MM.1S (cell line): Measurements from ENCODE around the gene EN2.

ENCODE experiments used
- DNase-seq: peaks from one replicate; pipeline ENCODE4 v3.0.0-alpha.2; 2015
- H2AFZ ChIP-seq: fragments of 300-600 bp; sonication (generic); 2 replicates; pipeline ENCODE4 v1.6.0; 2016; ENCODE audit warnings: antibody characterized with exemption, low read length
- H3F3A ChIP-seq: fragments of 300-600 bp; sonication (generic); 2 replicates; pipeline ENCODE4 v1.6.1; 2016; ENCODE audit warnings: mild to moderate bottlenecking, antibody characterized with exemption, low read length, moderate library complexity, mixed read lengths; ENCODE audit not compliant: insufficient read depth
- H3K27ac ChIP-seq: fragments of 300-600 bp; sonication (generic); 2 replicates; pipeline ENCODE4 v1.5.1; 2016; ENCODE audit warnings: mild to moderate bottlenecking, low read length
- H3K27me3 ChIP-seq: fragments of 300-600 bp; sonication (generic); replicated peaks from 2 replicates; pipeline ENCODE4 v1.6.0; 2016; ENCODE audit warnings: low read length; ENCODE audit not compliant: insufficient read depth
- H3K36me3 ChIP-seq: fragments of 300-600 bp; sonication (generic); replicated peaks from 2 replicates; pipeline ENCODE4 v1.6.1; 2016; ENCODE audit warnings: mild to moderate bottlenecking, low read length, mixed read lengths; ENCODE audit not compliant: insufficient read depth
- H3K4me1 ChIP-seq: fragments of 300-600 bp; sonication (generic); 2 replicates; pipeline ENCODE4 v1.6.1; 2016; ENCODE audit warnings: low read length, mixed read lengths
- H3K4me2 ChIP-seq: fragments of 300-600 bp; sonication (generic); 2 replicates; pipeline ENCODE4 v1.6.0; 2016; ENCODE audit warnings: low read depth, low read length
- H3K4me3 ChIP-seq: fragments of 300-600 bp; sonication (generic); 2 replicates; pipeline ENCODE4 v1.5.1; 2016; ENCODE audit warnings: low read length, mixed read lengths
- H3K79me2 ChIP-seq: fragments of 300-600 bp; sonication (generic); 2 replicates; pipeline ENCODE4 v1.6.1; 2016; ENCODE audit warnings: mixed run types, low read length, mixed read lengths
- H3K9ac ChIP-seq: fragments of 300-600 bp; sonication (generic); 2 replicates; pipeline ENCODE4 v1.6.1; 2016; ENCODE audit warnings: low read length, mixed read lengths
- H3K9me2 ChIP-seq: fragments of 300-600 bp; sonication (generic); replicated peaks from 2 replicates; pipeline ENCODE4 v1.6.1; 2016; ENCODE audit warnings: mild to moderate bottlenecking, low read length, mixed read lengths; ENCODE audit not compliant: insufficient read depth
- H3K9me3 ChIP-seq: fragments of 300-600 bp; sonication (generic); replicated peaks from 2 replicates; pipeline ENCODE4 v1.6.1; 2016; ENCODE audit warnings: mild to moderate bottlenecking, low read length, mixed read lengths; ENCODE audit not compliant: insufficient read depth
- H4K20me1 ChIP-seq: fragments of 300-600 bp; sonication (generic); 2 replicates; pipeline ENCODE4 v1.6.1; 2016; ENCODE audit warnings: mild to moderate bottlenecking, low read length, moderate library complexity, mixed read lengths; ENCODE audit not compliant: insufficient read depth
- EZH2 ChIP-seq: fragments of 300-600 bp; sonication (generic); optimal IDR thresholded peaks from 2 replicates; pipeline ENCODE3; 2017; ENCODE audit warnings: low read depth, mild to moderate bottlenecking, antibody characterized with exemption, low read length, mixed read lengths
- EZH2phosphoT487 ChIP-seq: fragments of 300-600 bp; sonication (generic); IDR thresholded peaks from 2 replicates; pipeline ENCODE4 v1.6.1; 2018; ENCODE audit warnings: antibody characterized with exemption, low read length
- TF ChIP-seq, protein P1 (sequence below): fragments of 300-600 bp; sonication (generic); IDR thresholded peaks from 2 replicates; pipeline ENCODE4 v1.5.1; 2016; ENCODE audit warnings: antibody characterized with exemption, low read length, mixed read lengths

The EN2 gene

DNA sequence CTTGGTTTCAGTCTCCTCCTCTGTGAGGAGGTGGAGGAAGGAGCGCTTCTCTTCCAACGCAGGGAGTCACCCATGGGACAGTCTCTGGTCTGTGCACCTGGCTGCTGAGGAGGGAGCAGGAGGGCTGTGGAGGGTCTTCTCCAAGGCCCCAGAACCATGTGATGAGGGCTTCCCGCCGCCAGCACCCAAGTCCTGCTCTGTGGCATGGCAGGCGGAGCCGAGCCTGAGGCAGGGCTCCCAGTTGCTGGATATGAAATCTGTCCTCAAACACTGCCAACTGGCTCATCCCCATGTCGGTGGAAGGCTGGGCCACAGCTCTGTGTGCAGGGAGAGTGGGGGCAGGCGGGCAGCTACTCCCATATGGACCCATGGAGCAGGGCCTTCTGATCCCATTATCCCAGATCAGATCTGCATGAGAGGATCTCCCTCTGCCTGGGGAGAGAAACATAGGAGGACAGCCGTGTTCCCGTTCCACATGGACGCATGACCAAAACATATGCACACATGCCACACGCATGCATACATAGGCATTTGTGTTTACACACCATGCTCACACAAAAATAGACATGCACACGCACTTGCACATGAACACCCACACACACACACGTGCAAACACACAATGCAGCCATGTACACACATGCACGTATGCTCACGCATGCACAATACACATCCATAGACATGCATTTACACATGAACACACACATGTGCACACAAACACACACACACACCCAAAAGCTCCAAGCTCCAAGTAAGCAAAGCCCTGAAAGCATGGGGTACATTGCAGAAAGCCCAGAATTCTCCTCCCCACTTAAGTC lies 38.8 kb upstream of the EN2 start:
- Histone ChIP-seq H2AFZ (no peak overlapping the region), H3K4me2 (no peak overlapping the region), H3F3A (no peaks in the 10 kb centered on the region), H4K20me1 (no peaks in the 10 kb centered on the region), H3K4me1 (no peaks in the 10 kb centered on the region), H3K4me3 (no peak overlapping the region), H3K9ac (no peak overlapping the region), H3K27ac (no peak overlapping the region), H3K27me3 (peaks cover 75% of the 10 kb centered on the region), H3K9me3 (no peaks in the 10 kb centered on the region), H3K36me3 (no peaks in the 10 kb centered on the region), H3K9me2 (no peaks in the 10 kb centered on the region), H3K79me2 (no peaks in the 10 kb centered on the region)
- no peak for TF ChIP-seq EZH2
- no peak for TF ChIP-seq EZH2phosphoT487
- TF ChIP-seq, protein P1, sequence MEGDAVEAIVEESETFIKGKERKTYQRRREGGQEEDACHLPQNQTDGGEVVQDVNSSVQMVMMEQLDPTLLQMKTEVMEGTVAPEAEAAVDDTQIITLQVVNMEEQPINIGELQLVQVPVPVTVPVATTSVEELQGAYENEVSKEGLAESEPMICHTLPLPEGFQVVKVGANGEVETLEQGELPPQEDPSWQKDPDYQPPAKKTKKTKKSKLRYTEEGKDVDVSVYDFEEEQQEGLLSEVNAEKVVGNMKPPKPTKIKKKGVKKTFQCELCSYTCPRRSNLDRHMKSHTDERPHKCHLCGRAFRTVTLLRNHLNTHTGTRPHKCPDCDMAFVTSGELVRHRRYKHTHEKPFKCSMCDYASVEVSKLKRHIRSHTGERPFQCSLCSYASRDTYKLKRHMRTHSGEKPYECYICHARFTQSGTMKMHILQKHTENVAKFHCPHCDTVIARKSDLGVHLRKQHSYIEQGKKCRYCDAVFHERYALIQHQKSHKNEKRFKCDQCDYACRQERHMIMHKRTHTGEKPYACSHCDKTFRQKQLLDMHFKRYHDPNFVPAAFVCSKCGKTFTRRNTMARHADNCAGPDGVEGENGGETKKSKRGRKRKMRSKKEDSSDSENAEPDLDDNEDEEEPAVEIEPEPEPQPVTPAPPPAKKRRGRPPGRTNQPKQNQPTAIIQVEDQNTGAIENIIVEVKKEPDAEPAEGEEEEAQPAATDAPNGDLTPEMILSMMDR: no peak
- DNase-seq: no peak

DNA sequence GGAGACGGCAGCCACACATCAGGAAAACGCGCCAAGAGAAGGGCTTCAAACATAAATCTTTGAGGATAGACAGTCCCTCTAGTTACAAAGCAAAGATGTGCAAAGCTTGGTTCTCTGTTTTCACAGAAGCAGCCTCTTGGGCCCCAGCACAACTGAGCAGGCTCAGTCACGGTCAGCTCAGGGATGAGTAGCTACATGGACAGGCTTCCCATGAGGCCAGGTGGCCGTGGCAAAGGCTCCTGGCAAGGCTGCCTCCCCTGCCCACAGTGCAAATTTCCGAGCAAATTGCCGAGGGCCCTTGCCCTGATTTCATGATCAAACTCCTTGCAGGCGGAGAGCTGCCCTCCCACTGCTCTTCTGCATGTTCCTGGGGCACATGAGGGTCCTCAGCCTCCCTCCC lies 37.8 kb upstream of the EN2 start:
- H3K36me3 ChIP-seq: no peaks in the 10 kb centered on the region
- H4K20me1 ChIP-seq: no peaks in the 10 kb centered on the region
- H3K9me2 ChIP-seq: no peaks in the 10 kb centered on the region
- no peaks in the 10 kb centered on the region for H3K4me1 ChIP-seq
- DNase-seq: no peak
- no peak overlapping the region for H3K4me2 ChIP-seq
- TF ChIP-seq, protein P1: no peak
- TF ChIP-seq EZH2 (no peak), EZH2phosphoT487 (no peak)
- H3K27me3 ChIP-seq: peaks cover 81% of the 10 kb centered on the region
- no peak overlapping the region for H3K27ac ChIP-seq
- H2AFZ ChIP-seq: no peak overlapping the region
- no peak overlapping the region for H3K9ac ChIP-seq
- H3F3A ChIP-seq: no peaks in the 10 kb centered on the region
- H3K79me2 ChIP-seq: no peaks in the 10 kb centered on the region
- H3K9me3 ChIP-seq: no peaks in the 10 kb centered on the region
- no peak overlapping the region for H3K4me3 ChIP-seq

- no peak overlapping the region for H3K4me2 ChIP-seq
- H3K9me2 ChIP-seq: no peaks in the 10 kb centered on the region
- H3K4me1 ChIP-seq: no peaks in the 10 kb centered on the region
- H3K9ac ChIP-seq: no peak overlapping the region
- no peaks in the 10 kb centered on the region for H3K36me3 ChIP-seq
- no peak overlapping the region for H3K4me3 ChIP-seq
- no peaks in the 10 kb centered on the region for H4K20me1 ChIP-seq
- H2AFZ ChIP-seq: no peak overlapping the region
- TF ChIP-seq EZH2phosphoT487: no peak
- TF ChIP-seq, protein P1: no peak
- no peak for TF ChIP-seq EZH2
- no peaks in the 10 kb centered on the region for H3K79me2 ChIP-seq
- DNase-seq: no peak
- no peak overlapping the region for H3K27ac ChIP-seq
- no peaks in the 10 kb centered on the region for H3F3A ChIP-seq
- no peaks in the 10 kb centered on the region for H3K9me3 ChIP-seq
- peaks cover 81% of the 10 kb centered on the region for H3K27me3 ChIP-seq
Measured at GRCh38 chr7:155422151-155422550, 35.8 kb upstream of the EN2 start.
